ENCODE results near the gene EPS8L3. TPM values are rescaled to one million over a fixed set of nuclear protein-coding genes. Genes with fewer than 3 reads are reported as not detected.

Gene EPS8L3
- total RNA-seq, 1 experiment from 2014 or later = 0.96 TPM

DNA sequence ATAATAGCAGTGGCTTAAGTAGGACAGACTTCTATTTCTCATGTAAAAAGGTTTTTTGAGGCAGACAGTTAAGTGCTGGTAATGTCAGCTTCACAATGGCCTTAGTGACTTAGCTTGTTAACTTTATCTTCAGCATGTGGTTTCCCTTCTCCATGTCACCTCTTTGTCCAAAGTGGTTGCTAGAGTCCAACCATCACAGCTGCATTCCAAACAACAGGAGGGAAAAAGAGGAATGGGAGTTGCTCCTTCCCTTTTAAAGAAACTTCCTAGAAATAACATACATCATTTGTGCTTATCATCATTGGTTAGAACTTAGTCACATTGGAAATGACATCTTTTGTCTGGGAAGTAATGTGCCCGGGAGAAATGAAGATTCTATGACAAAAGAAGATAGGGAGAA, 41.8 kb downstream of the EPS8L3 start:
- Histone ChIP-seq H3K27me3 (ENCODE audit: insufficient read depth, low read length) (no peaks in the 10 kb centered on the region), H3K4me2 (ENCODE audit: low read length) (no peak overlapping the region), H3K27ac (ENCODE audit: low read depth, low read length) (no peak overlapping the region), H3K9me3 (ENCODE audit: control insufficient read depth in 1 of 2, insufficient read depth in 1 of 2, low read depth in 1 of 2, low read length in 2 of 2) (no peaks in the 10 kb centered on the region), H3K4me1 (ENCODE audit: control insufficient read depth in 1 of 2, insufficient read depth in 2 of 2, low read length in 2 of 2) (peaks cover 0 to 14% of the 10 kb centered on the region in 2 experiments; a peak in 2 of 4 replicates), H2AFZ (ENCODE audit: low read depth, low read length, poor library complexity, severe bottlenecking) (no peak overlapping the region), H3K9ac (ENCODE audit: low read length) (no peak overlapping the region), H3K9me2 (ENCODE audit: insufficient read depth) (no peaks in the 10 kb centered on the region), H3K79me2 (ENCODE audit: insufficient read depth, low read length) (no peaks in the 10 kb centered on the region), H3K4me3 (replicated peaks in 1 of 2; ENCODE audit: low read depth in 1 of 2, low read length in 2 of 2) (no peak overlapping the region), H3K36me3 (ENCODE audit: control insufficient read depth in 1 of 2, insufficient read depth in 2 of 2, low read length in 2 of 2) (no peaks in the 10 kb centered on the region), H4K20me1 (ENCODE audit: insufficient read depth) (no peaks in the 10 kb centered on the region)
- intact Hi-C loops (cut with micrococcal nuclease) = no loop called here
- no peak for TF ChIP-seq TCF7L2 (IDR thresholded peaks at IDR 0.05; ENCODE audit: borderline replicate concordance, extremely low read depth, insufficient read depth, insufficient read length)
- TF ChIP-seq, protein P1, sequence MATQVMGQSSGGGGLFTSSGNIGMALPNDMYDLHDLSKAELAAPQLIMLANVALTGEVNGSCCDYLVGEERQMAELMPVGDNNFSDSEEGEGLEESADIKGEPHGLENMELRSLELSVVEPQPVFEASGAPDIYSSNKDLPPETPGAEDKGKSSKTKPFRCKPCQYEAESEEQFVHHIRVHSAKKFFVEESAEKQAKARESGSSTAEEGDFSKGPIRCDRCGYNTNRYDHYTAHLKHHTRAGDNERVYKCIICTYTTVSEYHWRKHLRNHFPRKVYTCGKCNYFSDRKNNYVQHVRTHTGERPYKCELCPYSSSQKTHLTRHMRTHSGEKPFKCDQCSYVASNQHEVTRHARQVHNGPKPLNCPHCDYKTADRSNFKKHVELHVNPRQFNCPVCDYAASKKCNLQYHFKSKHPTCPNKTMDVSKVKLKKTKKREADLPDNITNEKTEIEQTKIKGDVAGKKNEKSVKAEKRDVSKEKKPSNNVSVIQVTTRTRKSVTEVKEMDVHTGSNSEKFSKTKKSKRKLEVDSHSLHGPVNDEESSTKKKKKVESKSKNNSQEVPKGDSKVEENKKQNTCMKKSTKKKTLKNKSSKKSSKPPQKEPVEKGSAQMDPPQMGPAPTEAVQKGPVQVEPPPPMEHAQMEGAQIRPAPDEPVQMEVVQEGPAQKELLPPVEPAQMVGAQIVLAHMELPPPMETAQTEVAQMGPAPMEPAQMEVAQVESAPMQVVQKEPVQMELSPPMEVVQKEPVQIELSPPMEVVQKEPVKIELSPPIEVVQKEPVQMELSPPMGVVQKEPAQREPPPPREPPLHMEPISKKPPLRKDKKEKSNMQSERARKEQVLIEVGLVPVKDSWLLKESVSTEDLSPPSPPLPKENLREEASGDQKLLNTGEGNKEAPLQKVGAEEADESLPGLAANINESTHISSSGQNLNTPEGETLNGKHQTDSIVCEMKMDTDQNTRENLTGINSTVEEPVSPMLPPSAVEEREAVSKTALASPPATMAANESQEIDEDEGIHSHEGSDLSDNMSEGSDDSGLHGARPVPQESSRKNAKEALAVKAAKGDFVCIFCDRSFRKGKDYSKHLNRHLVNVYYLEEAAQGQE (IDR thresholded peaks at IDR 0.05; ENCODE audit: low read depth) = no peak
- no peak for TF ChIP-seq ZFX (IDR thresholded peaks at IDR 0.05)
- TF ChIP-seq POLR2AphosphoS5 (IDR thresholded peaks at IDR 0.05; ENCODE audit: low read depth, low read length) = no peak
- no peak for TF ChIP-seq EGR1 (IDR thresholded peaks at IDR 0.05; ENCODE audit: low read depth)
- TF ChIP-seq ELF1 (IDR thresholded peaks at IDR 0.05; ENCODE audit: borderline replicate concordance, low read depth) = no peak
- TF ChIP-seq YY1 (IDR thresholded peaks at IDR 0.05; ENCODE audit: extremely low read depth, insufficient replicate concordance, low read depth, low read length) = no peak
- TF ChIP-seq ZNF274 (IDR thresholded peaks at IDR 0.05; ENCODE audit: low read depth, low read length) = no peak
- TF ChIP-seq CBX3 (IDR thresholded peaks at IDR 0.05; ENCODE audit: low read depth) = no peak
- TF ChIP-seq SP1 (IDR thresholded peaks at IDR 0.05; ENCODE audit: low read depth) = no peak
- TF ChIP-seq, protein P2, sequence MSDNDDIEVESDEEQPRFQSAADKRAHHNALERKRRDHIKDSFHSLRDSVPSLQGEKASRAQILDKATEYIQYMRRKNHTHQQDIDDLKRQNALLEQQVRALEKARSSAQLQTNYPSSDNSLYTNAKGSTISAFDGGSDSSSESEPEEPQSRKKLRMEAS (IDR thresholded peaks at IDR 0.05) = no peak
- TF ChIP-seq, protein P3, sequence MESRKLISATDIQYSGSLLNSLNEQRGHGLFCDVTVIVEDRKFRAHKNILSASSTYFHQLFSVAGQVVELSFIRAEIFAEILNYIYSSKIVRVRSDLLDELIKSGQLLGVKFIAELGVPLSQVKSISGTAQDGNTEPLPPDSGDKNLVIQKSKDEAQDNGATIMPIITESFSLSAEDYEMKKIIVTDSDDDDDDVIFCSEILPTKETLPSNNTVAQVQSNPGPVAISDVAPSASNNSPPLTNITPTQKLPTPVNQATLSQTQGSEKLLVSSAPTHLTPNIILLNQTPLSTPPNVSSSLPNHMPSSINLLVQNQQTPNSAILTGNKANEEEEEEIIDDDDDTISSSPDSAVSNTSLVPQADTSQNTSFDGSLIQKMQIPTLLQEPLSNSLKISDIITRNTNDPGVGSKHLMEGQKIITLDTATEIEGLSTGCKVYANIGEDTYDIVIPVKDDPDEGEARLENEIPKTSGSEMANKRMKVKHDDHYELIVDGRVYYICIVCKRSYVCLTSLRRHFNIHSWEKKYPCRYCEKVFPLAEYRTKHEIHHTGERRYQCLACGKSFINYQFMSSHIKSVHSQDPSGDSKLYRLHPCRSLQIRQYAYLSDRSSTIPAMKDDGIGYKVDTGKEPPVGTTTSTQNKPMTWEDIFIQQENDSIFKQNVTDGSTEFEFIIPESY (IDR thresholded peaks at IDR 0.05; ENCODE audit: extremely low read depth, insufficient replicate concordance, low read length) = no peak
- TF ChIP-seq SIN3A (IDR thresholded peaks at IDR 0.05; ENCODE audit: low read depth) = no peak
- no peak for TF ChIP-seq CEBPB (IDR thresholded peaks at IDR 0.05; ENCODE audit: low read depth)
- ATAC-seq = no peak
- POLR2A ChIA-PET = no interaction called here
- CTCF ChIA-PET = no interaction called here
- RAD21 ChIA-PET (ENCODE audit: low non-redundant PET in 1 of 2, low total read pairs in 2 of 2, uncharacterized antibody in 2 of 2, unreplicated experiment in 2 of 2) = no interaction called here
- no TSS peak for BruUV-seq (replicated peaks)
- no peak for DNase-seq (ENCODE audit: low read depth, low spot score)

Data from HCT116 (cell line).